Ishikawa (cell line): ENCODE results near the gene ST6GALNAC1.

Source experiments
- EP300 ChIP-seq: IDR thresholded peaks from 2 replicates; pipeline ENCODE4 v1.6.1; 2012; ENCODE audit warnings: borderline replicate concordance
- MAX ChIP-seq: IDR thresholded peaks from 2 replicates; pipeline ENCODE4 v1.6.1; 2012
- NFIC ChIP-seq: IDR thresholded peaks from 2 replicates; pipeline ENCODE4 v1.6.1; 2012
- REST ChIP-seq: IDR thresholded peaks from 2 replicates; pipeline ENCODE4 v1.6.1; 2012; ENCODE audit warnings: low read depth, mild to moderate bottlenecking
- TAF1 ChIP-seq: IDR thresholded peaks from 2 replicates; pipeline ENCODE4 v1.6.1; 2012; ENCODE audit warnings: low read depth, mild to moderate bottlenecking
- TCF12 ChIP-seq: IDR thresholded peaks from 2 replicates; pipeline ENCODE4 v1.6.1; 2012; ENCODE audit warnings: low read depth
- YY1 ChIP-seq: IDR thresholded peaks from 2 replicates; pipeline ENCODE4 v1.6.1; 2012; ENCODE audit warnings: low read depth

DNA sequence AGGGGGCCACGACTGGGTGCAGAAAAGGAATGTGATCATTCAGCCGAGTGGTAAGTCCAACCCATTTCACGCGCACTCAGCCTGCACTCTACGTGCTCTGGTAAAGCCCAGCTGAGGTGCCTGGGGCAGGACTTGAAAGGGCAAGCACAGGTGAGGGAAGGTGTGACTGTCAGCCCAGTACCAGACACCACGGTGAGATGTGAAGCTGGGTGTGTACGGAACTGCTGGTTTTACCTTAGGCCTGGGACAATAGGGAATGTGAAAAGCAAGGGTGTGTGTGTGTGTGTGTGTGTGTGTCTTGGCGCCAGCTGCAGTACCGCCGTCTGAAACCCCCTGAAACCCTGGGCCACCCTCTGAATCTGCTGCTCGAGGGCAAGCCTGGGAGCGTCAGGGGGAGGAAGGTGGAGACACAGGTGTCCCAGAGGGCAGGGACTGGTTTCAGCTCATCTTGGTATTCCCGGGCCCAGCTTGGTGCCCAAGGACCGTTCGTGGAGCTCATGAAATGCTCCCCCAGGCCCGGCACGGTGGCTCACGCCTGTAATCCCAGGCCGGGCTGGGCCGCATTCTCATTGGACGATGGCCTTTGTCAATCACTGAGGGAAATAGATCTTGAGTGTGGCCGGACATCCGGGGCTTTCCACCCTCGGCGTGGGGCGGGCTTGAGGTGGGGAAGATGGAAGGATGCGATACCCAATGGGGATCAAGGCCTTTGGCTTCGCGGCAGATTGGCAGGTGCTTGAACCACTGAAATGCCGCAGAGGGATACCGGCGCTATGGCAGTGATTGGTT lies 27.8 kb upstream of the ST6GALNAC1 start:
- TF ChIP-seq EP300 = peak; percentile 96
- 0 out of 2 replicates have a peak, but pooled peaks have one; percentile 79 for TF ChIP-seq YY1
- TF ChIP-seq NFIC = peak; percentile 89
- no peak for TF ChIP-seq REST
- TF ChIP-seq TAF1 = peak; percentile 48
- TF ChIP-seq MAX = peak; percentile 81
- TF ChIP-seq TCF12 = peak; percentile 97
